Hepatocyte (in vitro differentiated cells): Measurements from ENCODE around the gene ALPL.

Experiments
- EZH2 ChIP-seq: fragments of 200-600 bp; sonication (generic); IDR thresholded peaks from 2 replicates; pipeline ENCODE4 v1.6.1; 2016; ENCODE audit warnings: antibody characterized with exemption, mild to moderate bottlenecking, borderline replicate concordance
- EZH2phosphoT487 ChIP-seq: fragments of 200-600 bp; sonication (generic); IDR thresholded peaks from one replicate; pipeline ENCODE4 v1.6.1; 2018; ENCODE audit warnings: antibody characterized with exemption, mild to moderate bottlenecking, low read depth, moderate library complexity; ENCODE audit not compliant: unreplicated experiment, severe bottlenecking
- TF ChIP-seq, protein P1 (sequence below): fragments of 200-600 bp; sonication (generic); IDR thresholded peaks from 2 replicates; pipeline ENCODE4 v1.5.1; 2016; ENCODE audit warnings: antibody characterized with exemption, mild to moderate bottlenecking; ENCODE audit not compliant: poor library complexity

GRCh38 chr1:21490774-21491487 lies 18.3 kb upstream of the ALPL start:
- TF ChIP-seq, protein P1, sequence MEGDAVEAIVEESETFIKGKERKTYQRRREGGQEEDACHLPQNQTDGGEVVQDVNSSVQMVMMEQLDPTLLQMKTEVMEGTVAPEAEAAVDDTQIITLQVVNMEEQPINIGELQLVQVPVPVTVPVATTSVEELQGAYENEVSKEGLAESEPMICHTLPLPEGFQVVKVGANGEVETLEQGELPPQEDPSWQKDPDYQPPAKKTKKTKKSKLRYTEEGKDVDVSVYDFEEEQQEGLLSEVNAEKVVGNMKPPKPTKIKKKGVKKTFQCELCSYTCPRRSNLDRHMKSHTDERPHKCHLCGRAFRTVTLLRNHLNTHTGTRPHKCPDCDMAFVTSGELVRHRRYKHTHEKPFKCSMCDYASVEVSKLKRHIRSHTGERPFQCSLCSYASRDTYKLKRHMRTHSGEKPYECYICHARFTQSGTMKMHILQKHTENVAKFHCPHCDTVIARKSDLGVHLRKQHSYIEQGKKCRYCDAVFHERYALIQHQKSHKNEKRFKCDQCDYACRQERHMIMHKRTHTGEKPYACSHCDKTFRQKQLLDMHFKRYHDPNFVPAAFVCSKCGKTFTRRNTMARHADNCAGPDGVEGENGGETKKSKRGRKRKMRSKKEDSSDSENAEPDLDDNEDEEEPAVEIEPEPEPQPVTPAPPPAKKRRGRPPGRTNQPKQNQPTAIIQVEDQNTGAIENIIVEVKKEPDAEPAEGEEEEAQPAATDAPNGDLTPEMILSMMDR = peak; percentile 73
- TF ChIP-seq EZH2 = no peak
- no peak for TF ChIP-seq EZH2phosphoT487
